Posterior vena cava (tissue), 2 donors: ENCODE results near the gene IMMP2L. TPM values are rescaled to one million over a fixed set of nuclear protein-coding genes. Genes with fewer than 3 reads are reported as not detected.
A peak's percentile ranks its signal among the peaks of the same experiment; 100 is the strongest.
"Not testable (repeated sequence)": the region's sequence is repeated elsewhere in the genome, so short reads cannot be mapped to it uniquely, and the experiment has no call there.

Experiments
- DNase-seq: peaks from one replicate; pipeline ENCODE4 v3.0.0-alpha.2; 2020; ENCODE audit warnings: low spot score
- intact Hi-C, 2 donors: fragments of 100-400 bp; cut with DNase I; formaldehyde crosslinking; loops; one replicate each; pipeline versions ENCODE4 v1.14.1 to v1.14.2; 2022 to 2023
- total RNA-seq, 2 donors: library from RNA; stranded (reverse); fragmentation: NEBNext Ultra II Directional; extraction: Animal tissue kit (Norgen Biotek cat#: 25700); gene quantifications; one replicate each; pipeline ENCODE4 v1.2.1, GENCODE V29; 2021
- donor health status: DM: yes; HTN: yes; CAD: no.
- donor health status: DM: yes; HTN: yes; CAD: no.

Gene IMMP2L
- total RNA-seq, 2 donors from 2014 or later, result 15.9 to 20.5 TPM

- intact Hi-C loops, result no loop called here
- no peak for DNase-seq
Observed at GRCh38 chr7:111255576-111255975, 306.7 kb downstream of the IMMP2L start.

GRCh38 chr7:111251365-111251764 is 310.9 kb downstream of the IMMP2L start:
- DNase-seq, intact Hi-C loops: not testable (repeated sequence)

- intact Hi-C loops, DNase-seq: not testable (repeated sequence)
Observed at GRCh38 chr7:111249807-111250206, 312.5 kb downstream of the IMMP2L start.

- no peak for DNase-seq
- intact Hi-C loops, result no loop called here
Observed at GRCh38 chr7:111242141-111242755, 320.0 kb downstream of the IMMP2L start.

- no peak for DNase-seq
- intact Hi-C loops, result no loop called here
Observed at GRCh38 chr7:111240371-111240770, 321.9 kb downstream of the IMMP2L start.

- intact Hi-C loops, result no loop called here
- no peak for DNase-seq
Observed at GRCh38 chr7:111239437-111239836, 322.9 kb downstream of the IMMP2L start.

- intact Hi-C loops, result no loop called here
- no peak for DNase-seq
Observed at GRCh38 chr7:111238886-111239285, 323.4 kb downstream of the IMMP2L start.

- intact Hi-C loops, result no loop called here
- no peak for DNase-seq
Observed at GRCh38 chr7:111235709-111236108, 326.6 kb downstream of the IMMP2L start.

GRCh38 chr7:111232249-111233084 is 329.8 kb downstream of the IMMP2L start:
- DNase-seq, result no peak
- intact Hi-C loops, result no loop called here

- no peak for DNase-seq
- intact Hi-C loops, result no loop called here
Observed at GRCh38 chr7:111229916-111230315, 332.4 kb downstream of the IMMP2L start.

GRCh38 chr7:111229181-111229740 is 333.0 kb downstream of the IMMP2L start:
- DNase-seq, result no peak
- intact Hi-C loops, result no loop called here

- no peak for DNase-seq
Observed at GRCh38 chr7:111228437-111228836, 333.9 kb downstream of the IMMP2L start.

GRCh38 chr7:111226800-111227199 is 335.5 kb downstream of the IMMP2L start:
- intact Hi-C loops, result no loop called here
- DNase-seq, result no peak

More at GRCh38 chr7:111228437-111228836, 333.9 kb downstream of the IMMP2L start:
- intact Hi-C loops, result no loop called here

GRCh38 chr7:111224354-111225231 is 337.7 kb downstream of the IMMP2L start:
- intact Hi-C loops, result no loop called here
- DNase-seq, result no peak

- no peak for DNase-seq
- intact Hi-C loops, result no loop called here
Observed at GRCh38 chr7:111223802-111224253, 338.5 kb downstream of the IMMP2L start.

GRCh38 chr7:111215550-111215949 is 346.7 kb downstream of the IMMP2L start:
- intact Hi-C loops, result no loop called here
- no peak for DNase-seq

GRCh38 chr7:111212857-111213523 is 349.3 kb downstream of the IMMP2L start:
- intact Hi-C loops, result no loop called here

GRCh38 chr7:111210996-111211395 is 351.3 kb downstream of the IMMP2L start:
- DNase-seq, result no peak
- intact Hi-C loops, result no loop called here

More at GRCh38 chr7:111212857-111213523, 349.3 kb downstream of the IMMP2L start:
- DNase-seq, result peak; percentile 58

GRCh38 chr7:111210043-111210442 is 352.2 kb downstream of the IMMP2L start:
- intact Hi-C loops, result no loop called here

More at GRCh38 chr7:111210043-111210442, 352.2 kb downstream of the IMMP2L start:
- DNase-seq, result no peak
